CD4-positive, alpha-beta T cell treated with Interferon gamma for 1 hour (primary cell): ENCODE results near the gene PHLPP2.
"Not testable (repeated sequence)": the region's sequence is repeated elsewhere in the genome, so short reads cannot be mapped to it uniquely, and the experiment has no call there.

Source experiments
- DNase-seq: peaks from one replicate; pipeline ENCODE4 v3.0.0-alpha.2; 2020

Gene PHLPP2

GRCh38 chr16:71712501-71712900, 12.0 kb downstream of the PHLPP2 start:
- DNase-seq, result no peak

- DNase-seq, result no peak
Observed at GRCh38 chr16:71711789-71712188, 12.7 kb downstream of the PHLPP2 start.

GRCh38 chr16:71709229-71709781, 15.2 kb downstream of the PHLPP2 start:
- no peak for DNase-seq

- no peak for DNase-seq
Observed at GRCh38 chr16:71708696-71709095, 15.8 kb downstream of the PHLPP2 start.

GRCh38 chr16:71707199-71707598, 17.3 kb downstream of the PHLPP2 start:
- no peak for DNase-seq

- no peak for DNase-seq
Observed at GRCh38 chr16:71706046-71706445, 18.5 kb downstream of the PHLPP2 start.

GRCh38 chr16:71703333-71703732, 21.2 kb downstream of the PHLPP2 start:
- DNase-seq, result no peak

- DNase-seq, result no peak
Observed at GRCh38 chr16:71700831-71701230, 23.7 kb downstream of the PHLPP2 start.

- DNase-seq, result no peak
Observed at GRCh38 chr16:71698491-71698890, 26.0 kb downstream of the PHLPP2 start.

- DNase-seq, result no peak
Observed at GRCh38 chr16:71693164-71693563, 31.3 kb downstream of the PHLPP2 start.

GRCh38 chr16:71689901-71690300, 34.6 kb downstream of the PHLPP2 start:
- DNase-seq, result no peak

GRCh38 chr16:71687861-71688260, 36.6 kb downstream of the PHLPP2 start:
- DNase-seq, result no peak

GRCh38 chr16:71684280-71684679, 40.2 kb downstream of the PHLPP2 start:
- not testable (repeated sequence) for DNase-seq

- no peak for DNase-seq
Observed at GRCh38 chr16:71681360-71681759, 43.1 kb downstream of the PHLPP2 start.

GRCh38 chr16:71676236-71676635, 48.3 kb downstream of the PHLPP2 start:
- DNase-seq, result no peak

- DNase-seq, result no peak
Observed at GRCh38 chr16:71675380-71675779, 49.1 kb downstream of the PHLPP2 start.

- no peak for DNase-seq
Observed at GRCh38 chr16:71674229-71674628, 50.3 kb downstream of the PHLPP2 start.

- DNase-seq, result no peak
Observed at GRCh38 chr16:71673582-71673973, 50.9 kb downstream of the PHLPP2 start.

- no peak for DNase-seq
Observed at GRCh38 chr16:71672803-71673581, 51.5 kb downstream of the PHLPP2 start.

GRCh38 chr16:71672125-71672524, 52.4 kb downstream of the PHLPP2 start:
- DNase-seq, result no peak

- no peak for DNase-seq
Observed at GRCh38 chr16:71671165-71671564, 53.3 kb downstream of the PHLPP2 start.

GRCh38 chr16:71670537-71670936, 54.0 kb downstream of the PHLPP2 start:
- no peak for DNase-seq

- DNase-seq, result no peak
Observed at GRCh38 chr16:71669926-71670536, 54.5 kb downstream of the PHLPP2 start.

GRCh38 chr16:71666928-71667707, 57.4 kb downstream of the PHLPP2 start:
- DNase-seq, result no peak
